IMR-90 (cell line): Measurements from ENCODE around the gene SSTR4.

Experiments used
- CEBPB ChIP-seq: IDR thresholded peaks from 2 replicates; pipeline ENCODE4 v1.6.1; 2012; ENCODE audit warnings: low read depth, low read length, improper control_type of control experiment
- CHD1 ChIP-seq: IDR thresholded peaks from 2 replicates; pipeline ENCODE4 v1.6.1; 2012; ENCODE audit warnings: low read depth, low read length, improper control_type of control experiment
- CTCF ChIP-seq: conservative IDR thresholded peaks from 2 replicates; pipeline ENCODE4 v1.5.1; 2012; ENCODE audit warnings: mild to moderate bottlenecking, low read depth, low read length, improper control_type of control experiment
- FOS ChIP-seq: fragments of 150-350 bp; IDR thresholded peaks from 2 replicates; pipeline ENCODE4 v1.6.1; 2016; ENCODE audit warnings: low read depth, low read length
- MXI1 ChIP-seq: IDR thresholded peaks from 2 replicates; pipeline ENCODE4 v1.6.1; 2012; ENCODE audit warnings: low read depth, mild to moderate bottlenecking, low read length, moderate library complexity, borderline replicate concordance
- NFE2L2 ChIP-seq: fragments of 150-350 bp; IDR thresholded peaks from 2 replicates; pipeline ENCODE4 v1.6.1; 2016; ENCODE audit warnings: low read depth, mild to moderate bottlenecking, low read length
- POLR2A ChIP-seq: IDR thresholded peaks from 2 replicates; pipeline ENCODE4 v1.6.1; 2012; ENCODE audit warnings: mild to moderate bottlenecking, low read depth, low read length
- RAD21 ChIP-seq: IDR thresholded peaks from 2 replicates; pipeline ENCODE4 v1.6.1; 2012; ENCODE audit warnings: low read length, improper control_type of control experiment
- SMC3 ChIP-seq: fragments of 150-350 bp; IDR thresholded peaks from 2 replicates; pipeline ENCODE4 v1.6.1; 2016; ENCODE audit warnings: low read depth, mild to moderate bottlenecking, antibody characterized with exemption, low read length, moderate library complexity
- TF ChIP-seq, protein P1 (sequence below): fragments of 150-350 bp; IDR thresholded peaks from 2 replicates; pipeline ENCODE4 v1.6.1; 2017; ENCODE audit warnings: mild to moderate bottlenecking, antibody characterized with exemption, low read length, low read depth
- TF ChIP-seq, protein P2 (sequence below): fragments of 150-350 bp; IDR thresholded peaks from 2 replicates; pipeline ENCODE4 v1.6.1; 2016; ENCODE audit warnings: low read depth, mild to moderate bottlenecking, low read length, moderate library complexity, borderline replicate concordance

- TF ChIP-seq CTCF (no peak), FOS (no peak), POLR2A (no peak), MXI1 (no peak), CEBPB (no peak), CHD1 (no peak), RAD21 (no peak), SMC3 (no peak), NFE2L2 (peak; percentile 88)
- TF ChIP-seq, protein P1, sequence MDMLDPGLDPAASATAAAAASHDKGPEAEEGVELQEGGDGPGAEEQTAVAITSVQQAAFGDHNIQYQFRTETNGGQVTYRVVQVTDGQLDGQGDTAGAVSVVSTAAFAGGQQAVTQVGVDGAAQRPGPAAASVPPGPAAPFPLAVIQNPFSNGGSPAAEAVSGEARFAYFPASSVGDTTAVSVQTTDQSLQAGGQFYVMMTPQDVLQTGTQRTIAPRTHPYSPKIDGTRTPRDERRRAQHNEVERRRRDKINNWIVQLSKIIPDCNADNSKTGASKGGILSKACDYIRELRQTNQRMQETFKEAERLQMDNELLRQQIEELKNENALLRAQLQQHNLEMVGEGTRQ, result no peak
- TF ChIP-seq, protein P2, sequence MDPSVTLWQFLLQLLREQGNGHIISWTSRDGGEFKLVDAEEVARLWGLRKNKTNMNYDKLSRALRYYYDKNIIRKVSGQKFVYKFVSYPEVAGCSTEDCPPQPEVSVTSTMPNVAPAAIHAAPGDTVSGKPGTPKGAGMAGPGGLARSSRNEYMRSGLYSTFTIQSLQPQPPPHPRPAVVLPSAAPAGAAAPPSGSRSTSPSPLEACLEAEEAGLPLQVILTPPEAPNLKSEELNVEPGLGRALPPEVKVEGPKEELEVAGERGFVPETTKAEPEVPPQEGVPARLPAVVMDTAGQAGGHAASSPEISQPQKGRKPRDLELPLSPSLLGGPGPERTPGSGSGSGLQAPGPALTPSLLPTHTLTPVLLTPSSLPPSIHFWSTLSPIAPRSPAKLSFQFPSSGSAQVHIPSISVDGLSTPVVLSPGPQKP, result no peak
These were observed 21.7 kb upstream of the SSTR4 start for GRCh38 chr20:23013429-23013828.
